NCI-H2227 (cell line): ENCODE data around the gene TTR.

Experiments used
- DNase-seq: peaks from one replicate; lab custom pipeline; 2025; ENCODE audit not compliant: unreplicated experiment; lab: John Stamatoyannopoulos, UW

TTR gene

GRCh38 chr18:31591628-31592027, at the start of gene TTR:
TSS of gene TTR (plus strand) at chr18:31591877. CDS start at chr18:31591903, 26 bp downstream.
- no peak for DNase-seq

DNA sequence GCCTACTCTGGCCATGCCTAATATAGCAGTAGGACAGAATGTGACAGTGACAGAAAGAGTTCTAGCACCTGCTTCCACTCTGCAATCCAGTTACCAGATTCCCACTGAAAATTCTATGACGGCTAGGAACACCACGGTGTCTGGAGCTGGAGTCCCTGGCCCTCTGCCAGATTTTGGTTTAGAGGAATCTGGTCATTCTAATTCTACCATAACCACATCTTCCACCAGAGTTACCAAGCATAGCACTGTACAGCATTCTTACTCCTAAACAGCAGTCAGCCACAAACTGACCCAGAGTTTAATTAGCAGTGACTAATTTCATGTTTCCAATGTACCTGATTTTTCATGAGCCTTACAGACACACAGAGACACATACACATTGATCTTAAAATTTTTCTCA, 45.2 kb upstream of the TTR start:
- no peak for DNase-seq

GRCh38 chr18:31548853-31549252, 42.8 kb upstream of the TTR start:
- DNase-seq, result no peak

GRCh38 chr18:31549416-31549815, 42.3 kb upstream of the TTR start:
- no peak for DNase-seq

DNA sequence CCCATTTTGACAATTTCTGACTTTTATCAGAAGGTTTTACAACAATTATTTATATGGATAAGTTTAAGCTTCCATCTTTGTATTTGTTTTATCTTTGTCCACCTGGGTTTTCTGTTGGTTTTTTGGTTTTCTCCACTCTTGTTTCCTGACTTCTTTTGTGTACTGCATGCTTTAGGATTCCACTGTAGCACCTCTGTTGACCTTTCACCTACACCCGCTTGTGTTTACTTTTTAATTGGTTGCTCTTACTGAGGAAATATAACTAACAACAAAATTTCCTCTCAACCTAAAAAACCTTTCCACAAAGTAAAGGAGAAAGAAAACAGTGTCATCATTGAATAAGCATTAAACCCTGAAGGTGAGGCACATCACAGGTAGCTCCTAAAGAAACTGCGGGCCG, 39.8 kb upstream of the TTR start:
- no peak for DNase-seq

DNA sequence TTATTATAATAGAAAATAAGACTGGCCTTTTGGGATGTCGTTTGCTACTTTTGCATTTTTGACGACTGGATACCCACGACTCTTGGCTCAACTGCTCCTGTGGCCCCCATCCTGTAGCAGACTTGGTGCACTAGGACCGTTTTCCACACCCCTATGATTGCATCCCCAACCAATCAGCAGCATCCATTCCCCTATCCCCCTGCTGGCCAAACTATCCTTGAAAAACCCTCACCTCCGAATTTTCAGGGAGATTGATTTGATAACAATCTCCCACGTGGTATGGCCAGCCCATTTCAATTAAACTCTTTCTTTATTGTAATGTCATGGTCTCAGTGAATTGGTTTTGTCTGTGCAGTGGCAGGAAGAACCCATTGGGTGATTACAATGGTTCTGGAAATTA, 37.9 kb upstream of the TTR start:
- peak; percentile 13 for DNase-seq

DNA sequence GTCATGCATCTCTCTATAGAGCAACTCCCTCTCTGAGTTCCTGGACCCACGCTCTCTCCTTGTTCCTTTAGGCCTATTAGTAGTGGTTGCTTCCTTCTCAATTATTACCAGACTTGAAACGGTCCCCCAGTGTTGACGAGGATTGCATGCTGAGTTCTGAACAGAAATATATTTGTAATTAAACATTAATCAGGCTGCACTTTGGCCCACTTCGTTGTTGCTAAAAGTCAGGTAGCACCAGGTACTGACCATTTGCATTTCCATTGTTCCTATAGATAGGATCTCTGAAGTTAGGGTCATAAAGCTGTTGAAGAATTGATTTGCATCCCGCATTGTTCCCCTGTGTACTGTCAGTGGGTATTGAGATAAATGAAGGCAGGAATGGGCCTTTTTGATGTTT, 36.9 kb upstream of the TTR start:
- DNase-seq, result no peak

GRCh38 chr18:31555971-31556747, 35.5 kb upstream of the TTR start:
- peak; percentile 79 for DNase-seq

- DNase-seq, result no peak
Measured at GRCh38 chr18:31557446-31557845, 34.2 kb upstream of the TTR start.

- no peak for DNase-seq
Measured at GRCh38 chr18:31558567-31558966, 33.1 kb upstream of the TTR start.

- DNase-seq, result no peak
Measured at GRCh38 chr18:31562726-31563125, 29.0 kb upstream of the TTR start.

DNA sequence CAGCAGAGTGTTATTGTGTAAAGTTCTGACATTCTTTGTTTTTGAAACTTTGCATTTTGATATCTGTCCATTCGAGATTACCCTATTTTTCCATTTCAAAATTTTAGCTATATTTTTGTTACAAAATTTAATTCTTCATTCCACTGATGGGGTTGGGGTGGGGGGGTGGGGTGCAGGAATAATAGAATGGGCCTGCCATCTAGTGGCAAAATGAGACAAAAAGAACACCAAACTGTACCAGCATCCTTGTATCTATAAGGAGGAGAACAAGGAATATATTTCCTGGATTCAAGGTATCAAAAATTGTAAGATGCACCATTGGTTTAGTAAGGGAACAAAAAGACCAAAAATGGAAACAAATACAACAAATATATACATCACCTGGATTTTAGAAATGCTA, 27.9 kb upstream of the TTR start:
- DNase-seq, result no peak

- no peak for DNase-seq
Measured at GRCh38 chr18:31565345-31565744, 26.3 kb upstream of the TTR start.

- DNase-seq, result no peak
Measured at GRCh38 chr18:31565782-31566512, 25.7 kb upstream of the TTR start.

DNA sequence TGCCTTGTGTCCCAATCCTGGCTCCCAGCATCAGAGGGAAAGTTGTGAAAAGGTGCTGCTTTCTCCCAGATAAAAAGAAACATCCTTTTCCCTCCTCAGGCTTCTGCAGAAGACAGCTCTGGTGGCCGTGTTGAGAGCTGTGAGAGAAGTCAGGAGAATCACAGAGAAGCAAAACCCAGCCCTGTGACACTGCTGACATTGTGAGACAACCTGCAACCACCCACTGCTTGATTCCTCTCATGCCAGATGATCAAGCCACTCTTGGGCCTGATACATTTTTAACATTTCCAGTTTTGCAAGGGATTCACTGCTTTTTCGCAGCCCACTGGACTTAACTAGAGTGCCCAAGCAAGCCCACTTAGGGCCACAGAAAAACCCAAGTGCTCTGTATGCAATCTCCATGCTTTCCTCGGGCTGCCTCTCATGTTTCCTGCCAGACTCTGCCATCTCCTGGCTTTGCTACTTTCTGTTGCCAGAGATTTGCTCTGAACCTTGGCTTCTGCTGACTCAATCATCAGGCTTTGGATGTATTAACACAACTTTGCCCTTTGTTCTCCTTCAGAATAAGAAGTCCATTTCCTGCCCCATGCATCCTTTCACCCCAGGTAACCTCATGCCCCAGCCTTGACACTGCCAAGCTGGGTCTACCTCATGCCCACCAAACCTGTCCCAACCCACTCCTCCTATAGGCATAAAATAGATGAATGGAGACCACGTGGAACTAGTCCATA, 24.9 kb upstream of the TTR start:
- DNase-seq, result no peak

DNA sequence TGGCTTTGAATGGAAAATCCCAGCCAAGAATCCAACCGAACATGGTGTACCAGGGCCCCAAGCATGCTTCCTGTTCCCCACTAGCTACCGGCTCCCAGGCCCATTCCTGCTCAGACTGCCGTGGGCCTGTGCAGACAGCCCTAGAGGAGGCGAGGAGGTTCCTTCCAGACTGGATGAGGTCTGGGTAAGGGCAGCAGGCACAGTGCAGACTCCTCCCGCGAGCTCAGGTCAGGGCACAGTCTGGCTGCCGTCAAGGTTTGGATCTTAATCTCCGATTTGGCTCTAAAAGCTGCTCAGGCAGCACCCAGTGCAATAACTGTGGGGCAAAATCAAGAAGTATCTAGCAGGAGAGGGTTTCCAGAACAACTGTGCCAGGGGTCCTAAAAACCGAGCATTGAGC, 19.3 kb upstream of the TTR start:
- no peak for DNase-seq

GRCh38 chr18:31573051-31573450, 18.6 kb upstream of the TTR start:
- DNase-seq, result no peak

- DNase-seq, result no peak
Measured at GRCh38 chr18:31574359-31574758, 17.3 kb upstream of the TTR start.

DNA sequence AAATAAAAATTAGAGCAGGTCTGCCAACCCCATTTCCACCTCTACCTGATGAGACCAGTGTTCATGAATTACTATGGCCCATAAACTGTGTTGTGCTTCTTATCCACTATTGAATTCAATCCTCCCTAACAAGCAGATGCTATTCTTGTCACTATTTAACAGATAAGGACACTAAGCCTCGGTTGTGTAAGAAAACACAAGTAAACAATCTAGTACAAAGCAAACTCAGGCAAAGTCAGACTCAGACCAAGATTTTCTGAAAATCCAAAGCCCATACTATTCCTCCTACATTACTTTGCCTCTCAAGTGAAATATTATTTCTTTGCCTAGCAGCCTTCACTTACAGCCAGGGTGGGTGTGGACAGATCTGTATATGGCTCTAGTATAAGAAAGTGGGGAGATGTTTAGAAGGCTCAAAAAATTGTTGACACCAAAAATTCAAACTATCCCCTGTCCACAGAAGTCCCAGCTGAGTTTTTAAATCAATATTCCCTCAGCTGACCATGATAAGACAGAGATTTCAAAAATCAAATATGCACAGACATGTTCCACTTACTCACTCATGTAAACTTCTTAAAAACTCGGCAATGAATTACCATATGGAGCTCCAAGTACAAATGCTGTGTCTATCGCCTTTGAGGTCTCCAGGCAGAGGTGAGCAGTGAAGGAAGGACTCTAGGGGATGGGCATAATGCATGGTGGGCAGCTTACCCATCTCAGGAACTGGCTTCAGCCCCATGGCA, 16.0 kb upstream of the TTR start:
- DNase-seq, result no peak

- no peak for DNase-seq
Measured at GRCh38 chr18:31576670-31577069, 15.0 kb upstream of the TTR start.

- no peak for DNase-seq
Measured at GRCh38 chr18:31577195-31577594, 14.5 kb upstream of the TTR start.
